ENCODE measurements around the gene TBX21. TPM values are rescaled to one million over a fixed set of nuclear protein-coding genes. Genes with fewer than 3 reads are reported as not detected.

The TBX21 gene
- total and polyA plus RNA-seq, 2 experiments from 2014 or later, result not detected

DNA sequence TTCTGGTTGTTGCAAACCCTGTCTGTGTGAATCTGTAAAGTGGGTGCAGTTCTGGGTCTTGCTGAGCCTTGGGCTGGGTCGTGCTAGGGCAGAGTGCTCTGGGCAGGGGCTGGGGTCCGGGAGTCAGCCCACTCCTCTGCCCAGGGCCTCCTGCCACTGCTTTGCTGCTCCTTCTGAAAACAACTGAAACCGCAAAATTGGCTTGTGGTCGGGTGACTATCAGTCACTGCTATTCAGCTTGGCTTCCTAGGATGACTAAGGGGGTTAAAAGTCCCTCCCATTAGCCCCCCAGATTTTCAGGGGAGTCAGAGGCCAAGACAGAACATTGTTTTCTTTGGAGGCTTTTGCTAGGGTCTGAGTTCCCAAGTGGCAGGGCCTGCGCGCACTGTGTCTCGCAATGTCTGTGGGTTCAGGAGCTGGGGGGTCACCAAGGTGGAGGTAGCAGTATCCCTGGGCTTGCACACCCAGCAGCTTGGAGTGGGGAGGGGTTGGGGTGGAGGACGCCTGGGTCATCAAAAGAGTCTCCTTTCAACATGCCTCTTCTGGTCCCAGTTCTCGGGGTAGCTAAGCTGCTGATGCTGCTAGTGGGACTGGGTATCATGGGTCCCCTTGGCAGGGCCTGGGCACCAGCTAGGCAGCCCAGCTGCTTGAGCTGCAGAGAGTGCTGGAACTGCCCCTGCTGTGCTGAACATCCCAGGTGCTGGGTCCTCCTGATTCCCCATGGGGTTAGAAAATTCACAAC, 13.5 kb upstream of the TBX21 start (continued):
- TF ChIP-seq, protein P1, sequence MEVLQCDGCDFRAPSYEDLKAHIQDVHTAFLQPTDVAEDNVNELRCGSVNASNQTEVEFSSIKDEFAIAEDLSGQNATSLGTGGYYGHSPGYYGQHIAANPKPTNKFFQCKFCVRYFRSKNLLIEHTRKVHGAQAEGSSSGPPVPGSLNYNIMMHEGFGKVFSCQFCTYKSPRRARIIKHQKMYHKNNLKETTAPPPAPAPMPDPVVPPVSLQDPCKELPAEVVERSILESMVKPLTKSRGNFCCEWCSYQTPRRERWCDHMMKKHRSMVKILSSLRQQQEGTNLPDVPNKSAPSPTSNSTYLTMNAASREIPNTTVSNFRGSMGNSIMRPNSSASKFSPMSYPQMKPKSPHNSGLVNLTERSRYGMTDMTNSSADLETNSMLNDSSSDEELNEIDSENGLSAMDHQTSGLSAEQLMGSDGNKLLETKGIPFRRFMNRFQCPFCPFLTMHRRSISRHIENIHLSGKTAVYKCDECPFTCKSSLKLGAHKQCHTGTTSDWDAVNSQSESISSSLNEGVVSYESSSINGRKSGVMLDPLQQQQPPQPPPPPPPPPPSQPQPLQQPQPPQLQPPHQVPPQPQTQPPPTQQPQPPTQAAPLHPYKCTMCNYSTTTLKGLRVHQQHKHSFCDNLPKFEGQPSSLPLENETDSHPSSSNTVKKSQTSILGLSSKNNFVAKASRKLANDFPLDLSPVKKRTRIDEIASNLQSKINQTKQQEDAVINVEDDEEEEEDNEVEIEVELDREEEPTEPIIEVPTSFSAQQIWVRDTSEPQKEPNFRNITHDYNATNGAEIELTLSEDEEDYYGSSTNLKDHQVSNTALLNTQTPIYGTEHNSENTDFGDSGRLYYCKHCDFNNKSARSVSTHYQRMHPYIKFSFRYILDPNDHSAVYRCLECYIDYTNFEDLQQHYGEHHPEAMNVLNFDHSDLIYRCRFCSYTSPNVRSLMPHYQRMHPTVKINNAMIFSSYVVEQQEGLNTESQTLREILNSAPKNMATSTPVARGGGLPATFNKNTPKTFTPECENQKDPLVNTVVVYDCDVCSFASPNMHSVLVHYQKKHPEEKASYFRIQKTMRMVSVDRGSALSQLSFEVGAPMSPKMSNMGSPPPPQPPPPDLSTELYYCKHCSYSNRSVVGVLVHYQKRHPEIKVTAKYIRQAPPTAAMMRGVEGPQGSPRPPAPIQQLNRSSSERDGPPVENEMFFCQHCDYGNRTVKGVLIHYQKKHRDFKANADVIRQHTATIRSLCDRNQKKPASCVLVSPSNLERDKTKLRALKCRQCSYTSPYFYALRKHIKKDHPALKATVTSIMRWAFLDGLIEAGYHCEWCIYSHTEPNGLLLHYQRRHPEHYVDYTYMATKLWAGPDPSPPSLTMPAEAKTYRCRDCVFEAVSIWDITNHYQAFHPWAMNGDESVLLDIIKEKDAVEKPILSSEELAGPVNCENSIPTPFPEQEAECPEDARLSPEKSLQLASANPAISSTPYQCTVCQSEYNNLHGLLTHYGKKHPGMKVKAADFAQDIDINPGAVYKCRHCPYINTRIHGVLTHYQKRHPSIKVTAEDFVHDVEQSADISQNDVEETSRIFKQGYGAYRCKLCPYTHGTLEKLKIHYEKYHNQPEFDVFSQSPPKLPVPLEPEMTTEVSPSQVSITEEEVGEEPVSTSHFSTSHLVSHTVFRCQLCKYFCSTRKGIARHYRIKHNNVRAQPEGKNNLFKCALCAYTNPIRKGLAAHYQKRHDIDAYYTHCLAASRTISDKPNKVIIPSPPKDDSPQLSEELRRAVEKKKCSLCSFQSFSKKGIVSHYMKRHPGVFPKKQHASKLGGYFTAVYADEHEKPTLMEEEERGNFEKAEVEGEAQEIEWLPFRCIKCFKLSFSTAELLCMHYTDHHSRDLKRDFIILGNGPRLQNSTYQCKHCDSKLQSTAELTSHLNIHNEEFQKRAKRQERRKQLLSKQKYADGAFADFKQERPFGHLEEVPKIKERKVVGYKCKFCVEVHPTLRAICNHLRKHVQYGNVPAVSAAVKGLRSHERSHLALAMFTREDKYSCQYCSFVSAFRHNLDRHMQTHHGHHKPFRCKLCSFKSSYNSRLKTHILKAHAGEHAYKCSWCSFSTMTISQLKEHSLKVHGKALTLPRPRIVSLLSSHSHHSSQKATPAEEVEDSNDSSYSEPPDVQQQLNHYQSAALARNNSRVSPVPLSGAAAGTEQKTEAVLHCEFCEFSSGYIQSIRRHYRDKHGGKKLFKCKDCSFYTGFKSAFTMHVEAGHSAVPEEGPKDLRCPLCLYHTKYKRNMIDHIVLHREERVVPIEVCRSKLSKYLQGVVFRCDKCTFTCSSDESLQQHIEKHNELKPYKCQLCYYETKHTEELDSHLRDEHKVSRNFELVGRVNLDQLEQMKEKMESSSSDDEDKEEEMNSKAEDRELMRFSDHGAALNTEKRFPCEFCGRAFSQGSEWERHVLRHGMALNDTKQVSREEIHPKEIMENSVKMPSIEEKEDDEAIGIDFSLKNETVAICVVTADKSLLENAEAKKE (CRISPR knock-in tag; IDR thresholded peaks at IDR 0.05), result no peak
- TF ChIP-seq EZH2phosphoT487 (IDR thresholded peaks at IDR 0.05; ENCODE audit: unreplicated experiment) (no peak), JUNB (IDR thresholded peaks at IDR 0.05; ENCODE audit: unreplicated experiment) (no peak)
- TF ChIP-seq, protein P2, sequence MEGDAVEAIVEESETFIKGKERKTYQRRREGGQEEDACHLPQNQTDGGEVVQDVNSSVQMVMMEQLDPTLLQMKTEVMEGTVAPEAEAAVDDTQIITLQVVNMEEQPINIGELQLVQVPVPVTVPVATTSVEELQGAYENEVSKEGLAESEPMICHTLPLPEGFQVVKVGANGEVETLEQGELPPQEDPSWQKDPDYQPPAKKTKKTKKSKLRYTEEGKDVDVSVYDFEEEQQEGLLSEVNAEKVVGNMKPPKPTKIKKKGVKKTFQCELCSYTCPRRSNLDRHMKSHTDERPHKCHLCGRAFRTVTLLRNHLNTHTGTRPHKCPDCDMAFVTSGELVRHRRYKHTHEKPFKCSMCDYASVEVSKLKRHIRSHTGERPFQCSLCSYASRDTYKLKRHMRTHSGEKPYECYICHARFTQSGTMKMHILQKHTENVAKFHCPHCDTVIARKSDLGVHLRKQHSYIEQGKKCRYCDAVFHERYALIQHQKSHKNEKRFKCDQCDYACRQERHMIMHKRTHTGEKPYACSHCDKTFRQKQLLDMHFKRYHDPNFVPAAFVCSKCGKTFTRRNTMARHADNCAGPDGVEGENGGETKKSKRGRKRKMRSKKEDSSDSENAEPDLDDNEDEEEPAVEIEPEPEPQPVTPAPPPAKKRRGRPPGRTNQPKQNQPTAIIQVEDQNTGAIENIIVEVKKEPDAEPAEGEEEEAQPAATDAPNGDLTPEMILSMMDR (conservative IDR thresholded peaks at IDR 0.05; ENCODE audit: low read depth in 2 of 2), result no peak

- no peak overlapping the region for H3K4me3 Mint-ChIP-seq
- TF ChIP-seq CREB1 (CRISPR knock-in tag; IDR thresholded peaks at IDR 0.05; ENCODE audit: low read depth) (no peak), NANOG (IDR thresholded peaks at IDR 0.05; ENCODE audit: borderline replicate concordance) (no peak), JUNB (IDR thresholded peaks at IDR 0.05; ENCODE audit: unreplicated experiment) (no peak)
- TF ChIP-seq, protein P1 (CRISPR knock-in tag; IDR thresholded peaks at IDR 0.05), result no peak
Observed at GRCh38 chr17:47720196-47720595, 12.8 kb upstream of the TBX21 start.

More at GRCh38 chr17:47720196-47720595, 12.8 kb upstream of the TBX21 start:
- no peak overlapping the region for H3K27ac ChIP-seq (ENCODE audit: low read depth)
- H3K4me2 ChIP-seq, result peak overlapping the region; percentile 74
- H3K27me3 Mint-ChIP-seq (ENCODE audit: insufficient read depth, low read depth, poor library complexity), result peaks cover 21% of the 10 kb centered on the region
- no peak overlapping the region for H3K27ac Mint-ChIP-seq
- peaks cover 42% of the 10 kb centered on the region for H3K27me3 ChIP-seq (ENCODE audit: insufficient read depth)
- peaks cover 17% of the 10 kb centered on the region; the same call in 1 of the 2 replicates for H3K4me1 ChIP-seq (ENCODE audit: insufficient read depth)
- H3K36me3 Mint-ChIP-seq (ENCODE audit: low read depth), result no peaks in the 10 kb centered on the region; the same call in 2 of the 3 replicates
- H2AFZ ChIP-seq, result peak overlapping the region; percentile 81
- H3F3A ChIP-seq (replicated peaks; ENCODE audit: low read depth), result no peaks in the 10 kb centered on the region
- ATAC-seq (no peak), DNase-seq (ENCODE audit: low spot score) (no peak)
- peaks cover 29% of the 10 kb centered on the region for H3K4me1 Mint-ChIP-seq
- no peaks in the 10 kb centered on the region for H3K9me2 ChIP-seq (ENCODE audit: insufficient read depth)
- H3K4me3 ChIP-seq, result peak overlapping the region; percentile 50; the same call in 1 of the 2 replicates
- no peaks in the 10 kb centered on the region for H4K20me1 ChIP-seq (replicated peaks; ENCODE audit: insufficient read depth)
- no peaks in the 10 kb centered on the region; the same call in 2 of the 3 replicates for H3K9me3 Mint-ChIP-seq
- no peaks in the 10 kb centered on the region for H3K79me2 ChIP-seq (replicated peaks; ENCODE audit: insufficient read depth)
- H3K36me3 ChIP-seq (ENCODE audit: insufficient read depth), result no peaks in the 10 kb centered on the region
